ENCODE measurements around the gene SCNN1B. TPM values are rescaled to one million over a fixed set of nuclear protein-coding genes. Genes with fewer than 3 reads are reported as not detected.

The SCNN1B gene
- total RNA-seq, 1 donor from 2014 or later = 0.79 TPM

- peak; percentile 35 for DNase-seq (ENCODE audit: low read depth)
- no peaks in the 10 kb centered on the region for H3K36me3 ChIP-seq (ENCODE audit: control insufficient read depth, insufficient read depth, low read length)
- no peak overlapping the region for H3K4me3 ChIP-seq (ENCODE audit: low read depth, low read length)
- no peak for FAIRE-seq
- no peaks in the 10 kb centered on the region for H3K27me3 ChIP-seq (ENCODE audit: control insufficient read depth, insufficient read depth, low read length)
- no peak for TF ChIP-seq CTCF (IDR thresholded peaks at IDR 0.05; ENCODE audit: insufficient read depth, low read length, severe bottlenecking)
Measured at GRCh38 chr16:23274968-23275367, 27.1 kb upstream of the SCNN1B start.

GRCh38 chr16:23276821-23277220 is 25.3 kb upstream of the SCNN1B start:
- no peak overlapping the region for H3K4me3 ChIP-seq (ENCODE audit: low read depth, low read length)
- FAIRE-seq = no peak
- no peak for TF ChIP-seq CTCF (IDR thresholded peaks at IDR 0.05; ENCODE audit: insufficient read depth, low read length, severe bottlenecking)

GRCh38 chr16:23278031-23278430 is 24.1 kb upstream of the SCNN1B start:
- no peaks in the 10 kb centered on the region for H3K27me3 ChIP-seq (ENCODE audit: control insufficient read depth, insufficient read depth, low read length)
- no peak for TF ChIP-seq CTCF (IDR thresholded peaks at IDR 0.05; ENCODE audit: insufficient read depth, low read length, severe bottlenecking)
- DNase-seq (ENCODE audit: low read depth) (peak; percentile 62), FAIRE-seq (peak; percentile 18)
- no peak overlapping the region for H3K4me3 ChIP-seq (ENCODE audit: low read depth, low read length)
- H3K36me3 ChIP-seq (ENCODE audit: control insufficient read depth, insufficient read depth, low read length) = no peaks in the 10 kb centered on the region

More at GRCh38 chr16:23276821-23277220, 25.3 kb upstream of the SCNN1B start:
- DNase-seq (ENCODE audit: low read depth) = no peak
- H3K27me3 ChIP-seq (ENCODE audit: control insufficient read depth, insufficient read depth, low read length) = no peaks in the 10 kb centered on the region
- H3K36me3 ChIP-seq (ENCODE audit: control insufficient read depth, insufficient read depth, low read length) = no peaks in the 10 kb centered on the region

GRCh38 chr16:23279721-23280153 is 22.4 kb upstream of the SCNN1B start:
- FAIRE-seq (peak; percentile 18), DNase-seq (ENCODE audit: low read depth) (peak; percentile 97)
- TF ChIP-seq CTCF (IDR thresholded peaks at IDR 0.05; ENCODE audit: insufficient read depth, low read length, severe bottlenecking) = no peak
- Histone ChIP-seq H3K27me3 (ENCODE audit: control insufficient read depth, insufficient read depth, low read length) (no peaks in the 10 kb centered on the region), H3K36me3 (ENCODE audit: control insufficient read depth, insufficient read depth, low read length) (no peaks in the 10 kb centered on the region), H3K4me3 (ENCODE audit: low read depth, low read length) (no peak overlapping the region)

- Histone ChIP-seq H3K27me3 (ENCODE audit: control insufficient read depth, insufficient read depth, low read length) (no peaks in the 10 kb centered on the region), H3K4me3 (ENCODE audit: low read depth, low read length) (no peak overlapping the region), H3K36me3 (ENCODE audit: control insufficient read depth, insufficient read depth, low read length) (no peaks in the 10 kb centered on the region)
- DNase-seq (ENCODE audit: low read depth) = peak; percentile 95
- FAIRE-seq = peak; percentile 83
- no peak for TF ChIP-seq CTCF (IDR thresholded peaks at IDR 0.05; ENCODE audit: insufficient read depth, low read length, severe bottlenecking)
Measured at GRCh38 chr16:23280483-23280967, 21.6 kb upstream of the SCNN1B start.

- FAIRE-seq = no peak
- no peaks in the 10 kb centered on the region for H3K36me3 ChIP-seq (ENCODE audit: control insufficient read depth, insufficient read depth, low read length)
- H3K27me3 ChIP-seq (ENCODE audit: control insufficient read depth, insufficient read depth, low read length) = no peaks in the 10 kb centered on the region
- H3K4me3 ChIP-seq (ENCODE audit: low read depth, low read length) = no peak overlapping the region
- peak; percentile 37 for DNase-seq (ENCODE audit: low read depth)
- no peak for TF ChIP-seq CTCF (IDR thresholded peaks at IDR 0.05; ENCODE audit: insufficient read depth, low read length, severe bottlenecking)
Measured at GRCh38 chr16:23282568-23282967, 19.5 kb upstream of the SCNN1B start.

Measured in bronchial epithelial cell (primary cell).